K562 (cell line): ENCODE measurements around the gene CSNK1D. TPM values are rescaled to one million over a fixed set of nuclear protein-coding genes. Genes with fewer than 3 reads are reported as not detected.

ENCODE experiments used
- ADNP ChIP-seq: fragments of 200-800 bp; sonication (Bioruptor generic); IDR thresholded peaks from 2 replicates; pipeline ENCODE4 v1.6.1; 2016; ENCODE audit warnings: missing genetic modification characterization, missing compliant biosample characterization
- ARNT ChIP-seq, 2 experiments: fragments of 450-650 bp; IDR thresholded peaks; 2 replicates each; pipeline ENCODE4 v1.6.1; 2016; ENCODE audit warnings: mild to moderate bottlenecking in 1 of 2
- FOXK1 ChIP-seq: sonication (generic); formaldehyde crosslinking; IDR thresholded peaks from 2 replicates; pipeline ENCODE4 v1.8.0; 2022; ENCODE audit warnings: missing genetic modification reagents, mild to moderate bottlenecking, borderline replicate concordance
- GATAD2A ChIP-seq: fragments of 450-650 bp; IDR thresholded peaks from 2 replicates; pipeline ENCODE4 v1.6.1; 2017
- MEIS2 ChIP-seq: fragments of 450-650 bp; IDR thresholded peaks from 2 replicates; pipeline ENCODE4 v1.6.1; 2014; ENCODE audit warnings: mild to moderate bottlenecking; ENCODE audit not compliant: partially characterized antibody
- MYC ChIP-seq, 2 experiments: fragments of 250-450 bp in 1 of 2; sonication (Bioruptor Pico) in 1 of 2; IDR thresholded peaks; 2 replicates each; pipeline versions ENCODE4 v1.5.1 to v1.6.1; 2012 to 2021; ENCODE audit warnings: low read depth in 2 of 2, borderline replicate concordance in 1 of 2, improper control_type of control experiment in 1 of 2, low read length in 1 of 2, mild to moderate bottlenecking in 1 of 2, moderate library complexity in 1 of 2
- RBBP5 ChIP-seq: fragments of 200-600 bp; sonication (generic); IDR thresholded peaks from 2 replicates; pipeline ENCODE4 v1.6.1; 2012; ENCODE audit warnings: borderline replicate concordance, mild to moderate bottlenecking, low read length, control low read depth, inconsistent platforms; ENCODE audit not compliant: insufficient read depth, poor library complexity, severe bottlenecking
- SAFB ChIP-seq: fragments of 200-400 bp; formaldehyde crosslinking; IDR thresholded peaks from 2 replicates; pipeline ENCODE4 v1.6.1; 2017; ENCODE audit warnings: low read depth, low read length, borderline replicate concordance
- SMAD3 ChIP-seq: fragments of 450-650 bp; formaldehyde crosslinking; conservative IDR thresholded peaks from 2 replicates; pipeline ENCODE4 v1.4.0; 2020; ENCODE audit warnings: mild to moderate bottlenecking
- SOX6 ChIP-seq: fragments of 450-650 bp; IDR thresholded peaks from 2 replicates; pipeline ENCODE4 v1.6.1; 2014; ENCODE audit warnings: mild to moderate bottlenecking
- YY1 ChIP-seq, 3 experiments: IDR thresholded peaks; 2 replicates each; pipeline ENCODE4 v1.6.1; 2011; ENCODE audit warnings: low read length in 2 of 3, mild to moderate bottlenecking in 2 of 3, moderate library complexity in 2 of 3, borderline replicate concordance in 1 of 3, control low read depth in 1 of 3, low read depth in 1 of 3; ENCODE audit not compliant: insufficient read depth in 3 of 3, insufficient replicate concordance in 2 of 3, control insufficient read depth in 1 of 3, insufficient read length in 1 of 3; ENCODE audit errors: extremely low read depth in 1 of 3
- ZC3H8 ChIP-seq: fragments of 450-650 bp; IDR thresholded peaks from 2 replicates; pipeline ENCODE4 v1.6.1; 2017
- ZNF146 ChIP-seq: IDR thresholded peaks from one replicate; pipeline ENCODE4 v1.6.1; 2018; ENCODE audit warnings: missing compliant biosample characterization; ENCODE audit not compliant: unreplicated experiment
- ZNF212 ChIP-seq: fragments of 450-650 bp; formaldehyde crosslinking; IDR thresholded peaks from 2 replicates; pipeline ENCODE4 v1.4.0; 2020; ENCODE audit warnings: mild to moderate bottlenecking
- ZNF232 ChIP-seq: sonication (generic); formaldehyde crosslinking; IDR thresholded peaks from 2 replicates; pipeline ENCODE4 v1.8.0; 2022; ENCODE audit warnings: mild to moderate bottlenecking, missing genetic modification reagents
- ZNF316 ChIP-seq: fragments of 450-650 bp; IDR thresholded peaks from 2 replicates; pipeline ENCODE4 v1.6.1; 2016
- ZNF764 ChIP-seq: fragments of 250-450 bp; sonication (Bioruptor Pico); IDR thresholded peaks from 2 replicates; pipeline ENCODE4 v1.4.0; 2020; ENCODE audit warnings: low read depth, mild to moderate bottlenecking, moderate library complexity
- polyA plus RNA-seq, 8 experiments: library from polyadenylated mRNA; depleted of rRNA in 4 of 8; stranded (reverse) in 5 of 8; unstranded in 3 of 8; fragments of >200 nt; fragmentation: Nextera tagmentation in 2 of 8; fragmentation: Illumina TruSeq in 1 of 8; extraction: Ambion mirVana in 2 of 8; extraction: Trizol in 1 of 8; gene quantifications; 2 replicates each; pipeline versions ENCODE4 v1.2.1 to v1.2.3, GENCODE V29; 2011 to 2014; ENCODE audit warnings: inconsistent platforms in 1 of 8, missing spikeins in 1 of 8
- total RNA-seq, 7 experiments: library from RNA; depleted of rRNA in 6 of 7; stranded (reverse); fragments of >200 nt in 6 of 7; fragmentation: Illumina TruSeq in 2 of 7; extraction: Trizol in 2 of 7; gene quantifications; 2 replicates each; pipeline versions ENCODE4 v1.2.1 to v1.2.3, GENCODE V29; 2011 to 2021; ENCODE audit warnings: low replicate concordance in 1 of 7
- TF ChIP-seq, protein P1 (sequence below): fragments of 250-450 bp; sonication (Bioruptor Pico); IDR thresholded peaks from 2 replicates; pipeline ENCODE4 v1.4.0; 2020
- TF ChIP-seq, protein P2 (sequence below): sonication (generic); formaldehyde crosslinking; IDR thresholded peaks from 2 replicates; pipeline ENCODE4 v1.8.0; 2022; ENCODE audit warnings: missing genetic modification reagents, mild to moderate bottlenecking, borderline replicate concordance
- TF ChIP-seq, protein P3 (sequence below): fragments of 450-650 bp; IDR thresholded peaks from 2 replicates; pipeline ENCODE4 v1.6.1; 2016; ENCODE audit warnings: low read depth, mild to moderate bottlenecking, moderate library complexity

CSNK1D gene
- total and polyA plus RNA-seq, 9 of the 15 experiments (the other 6 are each of a cell fraction or from before 2014, with no cell fraction given) = 6.5 to 133 (median 41.3) TPM

DNA sequence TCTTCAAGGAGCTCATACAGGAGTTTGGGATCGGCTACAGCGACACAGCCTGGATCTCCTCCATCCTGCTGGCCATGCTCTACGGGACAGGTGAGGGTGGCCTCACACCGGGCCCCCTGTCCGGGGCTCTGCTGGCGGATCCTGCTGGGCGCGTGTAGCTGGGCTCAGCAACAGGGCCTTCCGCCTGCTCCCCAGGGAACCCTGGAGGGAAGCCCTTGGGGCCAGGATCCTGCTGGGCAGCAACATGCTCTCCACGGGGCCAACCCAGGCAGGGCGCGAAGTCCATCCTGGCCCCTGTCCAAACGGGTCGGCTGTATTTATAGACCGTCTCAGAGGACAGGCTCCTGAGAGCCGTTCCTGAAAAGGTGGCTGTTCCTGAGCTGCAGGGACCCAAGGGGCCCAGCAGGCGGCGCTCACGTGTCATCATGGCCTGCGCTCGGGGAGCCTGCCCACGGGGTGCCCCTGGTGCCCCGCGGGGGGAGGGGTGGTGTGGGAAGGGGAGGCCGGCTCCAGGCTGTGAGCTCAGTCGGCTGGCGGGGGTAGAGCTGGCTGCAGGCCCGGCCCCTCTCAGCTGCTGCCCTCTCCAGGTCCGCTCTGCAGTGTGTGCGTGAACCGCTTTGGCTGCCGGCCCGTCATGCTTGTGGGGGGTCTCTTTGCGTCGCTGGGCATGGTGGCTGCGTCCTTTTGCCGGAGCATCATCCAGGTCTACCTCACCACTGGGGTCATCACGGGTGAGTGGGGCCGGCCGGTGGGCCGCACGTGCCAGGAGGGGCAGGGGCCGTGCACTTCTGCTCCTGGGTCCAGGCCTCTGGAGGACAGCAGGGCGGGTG is 37.1 kb downstream of the CSNK1D start (continued):
- TF ChIP-seq, protein P1, sequence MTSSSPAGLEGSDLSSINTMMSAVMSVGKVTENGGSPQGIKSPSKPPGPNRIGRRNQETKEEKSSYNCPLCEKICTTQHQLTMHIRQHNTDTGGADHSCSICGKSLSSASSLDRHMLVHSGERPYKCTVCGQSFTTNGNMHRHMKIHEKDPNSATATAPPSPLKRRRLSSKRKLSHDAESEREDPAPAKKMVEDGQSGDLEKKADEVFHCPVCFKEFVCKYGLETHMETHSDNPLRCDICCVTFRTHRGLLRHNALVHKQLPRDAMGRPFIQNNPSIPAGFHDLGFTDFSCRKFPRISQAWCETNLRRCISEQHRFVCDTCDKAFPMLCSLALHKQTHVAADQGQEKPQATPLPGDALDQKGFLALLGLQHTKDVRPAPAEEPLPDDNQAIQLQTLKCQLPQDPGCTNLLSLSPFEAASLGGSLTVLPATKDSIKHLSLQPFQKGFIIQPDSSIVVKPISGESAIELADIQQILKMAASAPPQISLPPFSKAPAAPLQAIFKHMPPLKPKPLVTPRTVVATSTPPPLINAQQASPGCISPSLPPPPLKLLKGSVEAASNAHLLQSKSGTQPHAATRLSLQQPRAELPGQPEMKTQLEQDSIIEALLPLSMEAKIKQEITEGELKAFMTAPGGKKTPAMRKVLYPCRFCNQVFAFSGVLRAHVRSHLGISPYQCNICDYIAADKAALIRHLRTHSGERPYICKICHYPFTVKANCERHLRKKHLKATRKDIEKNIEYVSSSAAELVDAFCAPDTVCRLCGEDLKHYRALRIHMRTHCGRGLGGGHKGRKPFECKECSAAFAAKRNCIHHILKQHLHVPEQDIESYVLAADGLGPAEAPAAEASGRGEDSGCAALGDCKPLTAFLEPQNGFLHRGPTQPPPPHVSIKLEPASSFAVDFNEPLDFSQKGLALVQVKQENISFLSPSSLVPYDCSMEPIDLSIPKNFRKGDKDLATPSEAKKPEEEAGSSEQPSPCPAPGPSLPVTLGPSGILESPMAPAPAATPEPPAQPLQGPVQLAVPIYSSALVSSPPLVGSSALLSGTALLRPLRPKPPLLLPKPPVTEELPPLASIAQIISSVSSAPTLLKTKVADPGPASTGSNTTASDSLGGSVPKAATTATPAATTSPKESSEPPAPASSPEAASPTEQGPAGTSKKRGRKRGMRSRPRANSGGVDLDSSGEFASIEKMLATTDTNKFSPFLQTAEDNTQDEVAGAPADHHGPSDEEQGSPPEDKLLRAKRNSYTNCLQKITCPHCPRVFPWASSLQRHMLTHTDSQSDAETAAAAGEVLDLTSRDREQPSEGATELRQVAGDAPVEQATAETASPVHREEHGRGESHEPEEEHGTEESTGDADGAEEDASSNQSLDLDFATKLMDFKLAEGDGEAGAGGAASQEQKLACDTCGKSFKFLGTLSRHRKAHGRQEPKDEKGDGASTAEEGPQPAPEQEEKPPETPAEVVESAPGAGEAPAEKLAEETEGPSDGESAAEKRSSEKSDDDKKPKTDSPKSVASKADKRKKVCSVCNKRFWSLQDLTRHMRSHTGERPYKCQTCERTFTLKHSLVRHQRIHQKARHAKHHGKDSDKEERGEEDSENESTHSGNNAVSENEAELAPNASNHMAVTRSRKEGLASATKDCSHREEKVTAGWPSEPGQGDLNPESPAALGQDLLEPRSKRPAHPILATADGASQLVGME = no peak
- TF ChIP-seq ZNF232 (CRISPR knock-in tag) = no peak
- TF ChIP-seq FOXK1 (CRISPR knock-in tag) = no peak
- no peak for TF ChIP-seq ARNT (IDR thresholded peaks at IDR 0.05)
- peak in 1 of 3 experiments; percentile 15 for TF ChIP-seq YY1 (IDR thresholded peaks at IDR 0.05; ENCODE audit: borderline replicate concordance in 1 of 3, control insufficient read depth in 1 of 3, extremely low read depth in 1 of 3, insufficient read depth in 3 of 3, insufficient read length in 1 of 3, insufficient replicate concordance in 2 of 3, low read depth in 1 of 3, low read length in 2 of 3)
- no peak for TF ChIP-seq ADNP (tag)
- TF ChIP-seq ZNF212 (CRISPR knock-in tag) = no peak
- peak; percentile 88; the same call in 1 of the 2 replicates for TF ChIP-seq GATAD2A
- peak; percentile 77 for TF ChIP-seq MYC (IDR thresholded peaks at IDR 0.05; ENCODE audit: low read depth, low read length)
- no peak for TF ChIP-seq MYC (CRISPR knock-in tag; IDR thresholded peaks at IDR 0.05; ENCODE audit: borderline replicate concordance, low read depth)
- TF ChIP-seq ZNF146 (CRISPR knock-in tag) = no peak
- TF ChIP-seq MEIS2 = no peak
- peak; percentile 16 for TF ChIP-seq RBBP5
- TF ChIP-seq, protein P2, sequence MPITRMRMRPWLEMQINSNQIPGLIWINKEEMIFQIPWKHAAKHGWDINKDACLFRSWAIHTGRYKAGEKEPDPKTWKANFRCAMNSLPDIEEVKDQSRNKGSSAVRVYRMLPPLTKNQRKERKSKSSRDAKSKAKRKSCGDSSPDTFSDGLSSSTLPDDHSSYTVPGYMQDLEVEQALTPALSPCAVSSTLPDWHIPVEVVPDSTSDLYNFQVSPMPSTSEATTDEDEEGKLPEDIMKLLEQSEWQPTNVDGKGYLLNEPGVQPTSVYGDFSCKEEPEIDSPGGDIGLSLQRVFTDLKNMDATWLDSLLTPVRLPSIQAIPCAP (CRISPR knock-in tag) = no peak
- TF ChIP-seq SAFB = peak; percentile 28; the same call in 1 of the 2 replicates
- TF ChIP-seq ZNF316 = no peak
- no peak for TF ChIP-seq ZNF764 (CRISPR knock-in tag)
- no peak for TF ChIP-seq ZC3H8
- TF ChIP-seq SMAD3 (CRISPR knock-in tag) = no peak
- no peak for TF ChIP-seq SOX6
- TF ChIP-seq, protein P3, sequence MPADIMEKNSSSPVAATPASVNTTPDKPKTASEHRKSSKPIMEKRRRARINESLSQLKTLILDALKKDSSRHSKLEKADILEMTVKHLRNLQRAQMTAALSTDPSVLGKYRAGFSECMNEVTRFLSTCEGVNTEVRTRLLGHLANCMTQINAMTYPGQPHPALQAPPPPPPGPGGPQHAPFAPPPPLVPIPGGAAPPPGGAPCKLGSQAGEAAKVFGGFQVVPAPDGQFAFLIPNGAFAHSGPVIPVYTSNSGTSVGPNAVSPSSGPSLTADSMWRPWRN = no peak
